DND-41 (cell line): ENCODE data around the gene SDSL.

ENCODE experiments used
- ATAC-seq: fragments of 200-7000 bp; cut with Tn5 transposase; 3 replicates; pipeline ENCODE4 v1.9.1; 2021; ENCODE audit warnings: low read depth; ENCODE audit not compliant: insufficient read depth
- DNase-seq: peaks from one replicate; pipeline ENCODE4 v3.0.0-alpha.2; 2020
- H2AFZ ChIP-seq: 2 replicates; pipeline ENCODE4 v1.6.0; 2012; ENCODE audit warnings: low read depth, low read length
- H3K27ac ChIP-seq: 2 replicates; pipeline ENCODE4 v1.5.1; 2012; ENCODE audit warnings: low read length, inconsistent platforms
- H3K27me3 ChIP-seq: fragments of 200-600 bp; sonication (generic); 2 replicates; pipeline ENCODE4 v1.6.0; 2012; ENCODE audit warnings: low read length, mild to moderate bottlenecking, inconsistent platforms; ENCODE audit not compliant: insufficient read depth, poor library complexity
- H3K36me3 ChIP-seq: 2 replicates; pipeline ENCODE4 v1.5.1; 2012; ENCODE audit warnings: low read length, inconsistent platforms; ENCODE audit not compliant: insufficient read depth
- H3K4me1 ChIP-seq: 2 replicates; pipeline ENCODE4 v1.5.1; 2012; ENCODE audit warnings: mild to moderate bottlenecking, low read length; ENCODE audit not compliant: insufficient read depth
- H3K4me2 ChIP-seq: 2 replicates; pipeline ENCODE4 v1.6.0; 2012; ENCODE audit warnings: mild to moderate bottlenecking, moderate library complexity, low read length, inconsistent platforms; ENCODE audit not compliant: insufficient read depth
- H3K4me3 ChIP-seq, 2 experiments: fragments of 200-600 bp in 1 of 2; shearing (Covaris generic) in 1 of 2; 2 replicates each; pipeline ENCODE4 v1.5.1; 2012 to 2016; ENCODE audit warnings: inconsistent platforms in 2 of 2, low read length in 2 of 2, mild to moderate bottlenecking in 2 of 2, low read depth in 1 of 2, moderate library complexity in 1 of 2
- H3K79me2 ChIP-seq: 2 replicates; pipeline ENCODE4 v1.6.0; 2012; ENCODE audit warnings: low read length, inconsistent platforms; ENCODE audit not compliant: insufficient read depth
- H3K9ac ChIP-seq: 2 replicates; pipeline ENCODE4 v1.6.0; 2012; ENCODE audit warnings: low read depth, mild to moderate bottlenecking, inconsistent platforms, low read length, moderate library complexity
- H3K9me3 ChIP-seq: 2 replicates; pipeline ENCODE4 v1.5.1; 2012; ENCODE audit warnings: low read length, moderate library complexity, mild to moderate bottlenecking, inconsistent platforms; ENCODE audit not compliant: insufficient read depth, severe bottlenecking
- H4K20me1 ChIP-seq: 2 replicates; pipeline ENCODE4 v1.6.0; 2012; ENCODE audit warnings: low read length; ENCODE audit not compliant: insufficient read depth
- CTCF ChIP-seq: IDR thresholded peaks from 2 replicates; pipeline ENCODE4 v1.5.1; 2012; ENCODE audit warnings: borderline replicate concordance, low read length, moderate library complexity, mild to moderate bottlenecking; ENCODE audit not compliant: poor library complexity, severe bottlenecking; ENCODE audit errors: extremely low read depth
- EZH2 ChIP-seq: IDR thresholded peaks from 3 replicates; pipeline ENCODE4 v1.6.1; 2012; ENCODE audit warnings: borderline replicate concordance, low read depth, mild to moderate bottlenecking, moderate library complexity, low read length, inconsistent platforms; ENCODE audit not compliant: severe bottlenecking

The SDSL gene

GRCh38 chr12:113464452-113464775 lies 42.2 kb downstream of the SDSL start:
- H3K4me2 ChIP-seq: no peak overlapping the region
- no peak overlapping the region for H3K9ac ChIP-seq
- no peaks in the 10 kb centered on the region for H4K20me1 ChIP-seq
- H3K9me3 ChIP-seq: no peaks in the 10 kb centered on the region
- H3K79me2 ChIP-seq: no peaks in the 10 kb centered on the region
- ATAC-seq (no peak), DNase-seq (no peak)
- H3K36me3 ChIP-seq: no peaks in the 10 kb centered on the region
- H3K27me3 ChIP-seq: no peaks in the 10 kb centered on the region
- no peak overlapping the region for H3K27ac ChIP-seq
- TF ChIP-seq CTCF (no peak), EZH2 (no peak)
- no peak overlapping the region for H3K4me3 ChIP-seq
- no peak overlapping the region for H2AFZ ChIP-seq
- H3K4me1 ChIP-seq: no peaks in the 10 kb centered on the region

GRCh38 chr12:113464852-113465719 lies 42.9 kb downstream of the SDSL start:
- H3K79me2 ChIP-seq: no peaks in the 10 kb centered on the region
- H3K36me3 ChIP-seq: no peaks in the 10 kb centered on the region
- no peak overlapping the region for H3K27ac ChIP-seq
- no peak overlapping the region for H3K4me2 ChIP-seq
- H2AFZ ChIP-seq: no peak overlapping the region
- ATAC-seq (no peak), DNase-seq (no peak)
- no peak overlapping the region for H3K9ac ChIP-seq
- H3K4me1 ChIP-seq: no peaks in the 10 kb centered on the region
- no peak for TF ChIP-seq CTCF
- no peak for TF ChIP-seq EZH2
- H3K27me3 ChIP-seq: no peaks in the 10 kb centered on the region
- H3K4me3 ChIP-seq: no peak overlapping the region
- no peaks in the 10 kb centered on the region for H4K20me1 ChIP-seq
- H3K9me3 ChIP-seq: no peaks in the 10 kb centered on the region

GRCh38 chr12:113465808-113466453 lies 43.8 kb downstream of the SDSL start:
- TF ChIP-seq EZH2: no peak
- TF ChIP-seq CTCF: no peak
- DNase-seq: no peak
- H2AFZ ChIP-seq: no peak overlapping the region
- H3K4me2 ChIP-seq: no peak overlapping the region
- H3K9me3 ChIP-seq: no peaks in the 10 kb centered on the region
- H3K36me3 ChIP-seq: no peaks in the 10 kb centered on the region
- no peak overlapping the region for H3K27ac ChIP-seq
- ATAC-seq: no peak
- no peak overlapping the region for H3K4me3 ChIP-seq
- H3K27me3 ChIP-seq: no peaks in the 10 kb centered on the region
- no peaks in the 10 kb centered on the region for H3K4me1 ChIP-seq
- H4K20me1 ChIP-seq: no peaks in the 10 kb centered on the region
- no peaks in the 10 kb centered on the region for H3K79me2 ChIP-seq
- H3K9ac ChIP-seq: no peak overlapping the region
